ENCODE data around the gene LRP1. TPM values are rescaled to one million over a fixed set of nuclear protein-coding genes. Genes with fewer than 3 reads are reported as not detected.
A peak's percentile ranks its signal among the peaks of the same experiment; 100 is the strongest.

Gene LRP1
- polyA plus RNA-seq, 3 donors, result 60.9 to 106 (median 84.0) TPM

- no peak for DNase-seq (ENCODE audit: extremely low read depth in 1 of 11, low read depth in 9 of 11, low spot score in 4 of 11)
Observed at GRCh38 chr12:57224278-57224972, 96.1 kb downstream of the LRP1 start.

GRCh38 chr12:57224973-57225679 is 96.8 kb downstream of the LRP1 start:
- no peak for DNase-seq (ENCODE audit: extremely low read depth in 1 of 11, low read depth in 9 of 11, low spot score in 4 of 11)

GRCh38 chr12:57225680-57226210 is 97.5 kb downstream of the LRP1 start:
- no peak for DNase-seq (ENCODE audit: extremely low read depth in 1 of 11, low read depth in 9 of 11, low spot score in 4 of 11)

GRCh38 chr12:57226588-57227314 is 98.5 kb downstream of the LRP1 start:
- no peak for DNase-seq (ENCODE audit: extremely low read depth in 1 of 11, low read depth in 9 of 11, low spot score in 4 of 11)

- no peak for DNase-seq (ENCODE audit: extremely low read depth in 1 of 11, low read depth in 9 of 11, low spot score in 4 of 11)
Observed at GRCh38 chr12:57227315-57228115, 99.2 kb downstream of the LRP1 start.

- no peak for DNase-seq (ENCODE audit: extremely low read depth in 1 of 11, low read depth in 9 of 11, low spot score in 4 of 11)
Observed at GRCh38 chr12:57229046-57229633, 100.9 kb downstream of the LRP1 start.

GRCh38 chr12:57229634-57230380 is 101.5 kb downstream of the LRP1 start, which contains the start of gene SHMT2:
TSS of gene SHMT2 (plus strand) at chr12:57229711. CDS start at chr12:57229779, 68 bp downstream.
- peak; percentile 88 to 96 (median 92) for DNase-seq (ENCODE audit: extremely low read depth in 1 of 11, low read depth in 9 of 11, low spot score in 4 of 11)

- no peak for DNase-seq (ENCODE audit: extremely low read depth in 1 of 11, low read depth in 9 of 11, low spot score in 4 of 11)
Observed at GRCh38 chr12:57230381-57231155, 102.3 kb downstream of the LRP1 start.

GRCh38 chr12:57231276-57232021 is 103.2 kb downstream of the LRP1 start:
- no peak for DNase-seq (ENCODE audit: extremely low read depth in 1 of 11, low read depth in 9 of 11, low spot score in 4 of 11)

GRCh38 chr12:57232156-57232756 is 104.0 kb downstream of the LRP1 start:
- DNase-seq (ENCODE audit: extremely low read depth in 1 of 11, low read depth in 9 of 11, low spot score in 4 of 11), result no peak

- no peak for DNase-seq (ENCODE audit: extremely low read depth in 1 of 11, low read depth in 9 of 11, low spot score in 4 of 11)
Observed at GRCh38 chr12:57233357-57234232, 105.3 kb downstream of the LRP1 start.

GRCh38 chr12:57234233-57234570 is 105.9 kb downstream of the LRP1 start:
- DNase-seq (ENCODE audit: extremely low read depth in 1 of 11, low read depth in 9 of 11, low spot score in 4 of 11), result no peak

- DNase-seq (ENCODE audit: extremely low read depth in 1 of 11, low read depth in 9 of 11, low spot score in 4 of 11), result no peak
Observed at GRCh38 chr12:57234571-57235016, 106.3 kb downstream of the LRP1 start.

- peak in 2 of 11 donors; percentile 54 to 63 for DNase-seq (ENCODE audit: extremely low read depth in 1 of 11, low read depth in 9 of 11, low spot score in 4 of 11)
Observed at GRCh38 chr12:57235017-57235727, 106.9 kb downstream of the LRP1 start.

- DNase-seq (ENCODE audit: extremely low read depth in 1 of 11, low read depth in 9 of 11, low spot score in 4 of 11), result no peak
Observed at GRCh38 chr12:57235728-57236131, 107.4 kb downstream of the LRP1 start.
